Neural cell (in vitro differentiated cells): Measurements from ENCODE around the gene RAB3A.

Experiments used
- MXI1 ChIP-seq: fragments of 450-650 bp; conservative IDR thresholded peaks from 2 replicates; pipeline ENCODE4 v1.6.1; 2014; ENCODE audit warnings: antibody characterized with exemption, mild to moderate bottlenecking; ENCODE audit not compliant: poor library complexity, severe bottlenecking
- POLR2AphosphoS5 ChIP-seq: IDR thresholded peaks from 2 replicates; pipeline ENCODE4 v1.6.1; 2012
- RAD21 ChIP-seq: fragments of 450-650 bp; conservative IDR thresholded peaks from 2 replicates; pipeline ENCODE4 v1.6.1; 2014; ENCODE audit warnings: antibody characterized with exemption, mild to moderate bottlenecking, moderate library complexity
- SMC3 ChIP-seq: fragments of 450-650 bp; conservative IDR thresholded peaks from 2 replicates; pipeline ENCODE4 v1.6.1; 2014; ENCODE audit warnings: antibody characterized with exemption, mild to moderate bottlenecking, moderate library complexity; ENCODE audit not compliant: poor library complexity
- TAF1 ChIP-seq: IDR thresholded peaks from 2 replicates; pipeline ENCODE4 v1.6.1; 2012; ENCODE audit warnings: low read depth
- TF ChIP-seq, protein P1 (sequence below): fragments of 450-650 bp; IDR thresholded peaks from 2 replicates; pipeline ENCODE4 v1.5.1; 2014; ENCODE audit warnings: antibody characterized with exemption, mild to moderate bottlenecking, moderate library complexity; ENCODE audit not compliant: poor library complexity, severe bottlenecking
- TF ChIP-seq, protein P2 (sequence below): IDR thresholded peaks from 2 replicates; pipeline ENCODE4 v1.6.1; 2012; ENCODE audit warnings: borderline replicate concordance

DNA sequence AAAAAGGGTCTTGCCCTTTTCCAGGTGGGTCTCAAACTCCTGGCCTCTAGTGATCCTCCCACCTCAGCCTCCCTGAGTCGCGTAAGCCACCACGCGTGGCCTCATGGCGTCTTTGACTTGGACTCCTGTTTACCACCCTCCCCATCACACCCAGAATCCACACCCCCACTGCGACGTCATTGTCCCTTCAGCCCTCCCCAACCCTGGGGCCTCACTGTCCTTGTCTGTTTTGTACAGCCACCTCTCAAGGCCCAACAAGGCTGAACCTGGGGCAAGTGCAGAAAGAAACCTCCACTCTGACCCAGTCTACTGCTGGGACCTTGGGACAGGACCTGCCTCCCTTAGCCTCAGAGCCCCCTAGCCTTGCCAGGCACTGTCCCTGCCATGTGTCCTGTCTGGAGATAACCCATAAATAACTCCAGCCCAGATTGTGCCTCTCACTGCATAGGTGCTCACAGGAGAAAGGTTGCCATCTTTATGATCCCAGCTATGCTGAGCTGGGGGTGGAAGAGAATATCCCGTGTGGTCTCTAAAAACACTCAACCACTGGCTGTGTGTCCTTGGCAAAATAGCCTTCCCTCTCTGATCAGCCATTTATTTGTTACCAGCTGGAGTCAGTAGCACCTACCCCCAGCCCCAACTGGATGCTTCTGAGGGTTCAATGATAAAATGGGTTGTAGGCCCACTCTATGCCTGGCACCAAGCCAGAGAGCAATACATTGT is 32.1 kb downstream of the RAB3A start:
- TF ChIP-seq, protein P1, sequence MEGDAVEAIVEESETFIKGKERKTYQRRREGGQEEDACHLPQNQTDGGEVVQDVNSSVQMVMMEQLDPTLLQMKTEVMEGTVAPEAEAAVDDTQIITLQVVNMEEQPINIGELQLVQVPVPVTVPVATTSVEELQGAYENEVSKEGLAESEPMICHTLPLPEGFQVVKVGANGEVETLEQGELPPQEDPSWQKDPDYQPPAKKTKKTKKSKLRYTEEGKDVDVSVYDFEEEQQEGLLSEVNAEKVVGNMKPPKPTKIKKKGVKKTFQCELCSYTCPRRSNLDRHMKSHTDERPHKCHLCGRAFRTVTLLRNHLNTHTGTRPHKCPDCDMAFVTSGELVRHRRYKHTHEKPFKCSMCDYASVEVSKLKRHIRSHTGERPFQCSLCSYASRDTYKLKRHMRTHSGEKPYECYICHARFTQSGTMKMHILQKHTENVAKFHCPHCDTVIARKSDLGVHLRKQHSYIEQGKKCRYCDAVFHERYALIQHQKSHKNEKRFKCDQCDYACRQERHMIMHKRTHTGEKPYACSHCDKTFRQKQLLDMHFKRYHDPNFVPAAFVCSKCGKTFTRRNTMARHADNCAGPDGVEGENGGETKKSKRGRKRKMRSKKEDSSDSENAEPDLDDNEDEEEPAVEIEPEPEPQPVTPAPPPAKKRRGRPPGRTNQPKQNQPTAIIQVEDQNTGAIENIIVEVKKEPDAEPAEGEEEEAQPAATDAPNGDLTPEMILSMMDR, result no peak
- TF ChIP-seq, protein P2, sequence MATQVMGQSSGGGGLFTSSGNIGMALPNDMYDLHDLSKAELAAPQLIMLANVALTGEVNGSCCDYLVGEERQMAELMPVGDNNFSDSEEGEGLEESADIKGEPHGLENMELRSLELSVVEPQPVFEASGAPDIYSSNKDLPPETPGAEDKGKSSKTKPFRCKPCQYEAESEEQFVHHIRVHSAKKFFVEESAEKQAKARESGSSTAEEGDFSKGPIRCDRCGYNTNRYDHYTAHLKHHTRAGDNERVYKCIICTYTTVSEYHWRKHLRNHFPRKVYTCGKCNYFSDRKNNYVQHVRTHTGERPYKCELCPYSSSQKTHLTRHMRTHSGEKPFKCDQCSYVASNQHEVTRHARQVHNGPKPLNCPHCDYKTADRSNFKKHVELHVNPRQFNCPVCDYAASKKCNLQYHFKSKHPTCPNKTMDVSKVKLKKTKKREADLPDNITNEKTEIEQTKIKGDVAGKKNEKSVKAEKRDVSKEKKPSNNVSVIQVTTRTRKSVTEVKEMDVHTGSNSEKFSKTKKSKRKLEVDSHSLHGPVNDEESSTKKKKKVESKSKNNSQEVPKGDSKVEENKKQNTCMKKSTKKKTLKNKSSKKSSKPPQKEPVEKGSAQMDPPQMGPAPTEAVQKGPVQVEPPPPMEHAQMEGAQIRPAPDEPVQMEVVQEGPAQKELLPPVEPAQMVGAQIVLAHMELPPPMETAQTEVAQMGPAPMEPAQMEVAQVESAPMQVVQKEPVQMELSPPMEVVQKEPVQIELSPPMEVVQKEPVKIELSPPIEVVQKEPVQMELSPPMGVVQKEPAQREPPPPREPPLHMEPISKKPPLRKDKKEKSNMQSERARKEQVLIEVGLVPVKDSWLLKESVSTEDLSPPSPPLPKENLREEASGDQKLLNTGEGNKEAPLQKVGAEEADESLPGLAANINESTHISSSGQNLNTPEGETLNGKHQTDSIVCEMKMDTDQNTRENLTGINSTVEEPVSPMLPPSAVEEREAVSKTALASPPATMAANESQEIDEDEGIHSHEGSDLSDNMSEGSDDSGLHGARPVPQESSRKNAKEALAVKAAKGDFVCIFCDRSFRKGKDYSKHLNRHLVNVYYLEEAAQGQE, result no peak
- TF ChIP-seq RAD21 (no peak), MXI1 (no peak), TAF1 (no peak), SMC3 (no peak), POLR2AphosphoS5 (no peak)
